OCI-LY1 (cell line): Measurements from ENCODE around the gene HCN4.

Source experiments
- H2AFZ ChIP-seq: fragments of 200-600 bp; sonication (generic), shearing (Covaris generic); 2 replicates; pipeline ENCODE4 v1.6.0; 2014; ENCODE audit warnings: antibody characterized with exemption, mild to moderate bottlenecking, low read length
- H3F3A ChIP-seq: fragments of 200-600 bp; sonication (generic), shearing (Covaris generic); 2 replicates; pipeline ENCODE4 v1.6.0; 2014; ENCODE audit warnings: mild to moderate bottlenecking, antibody characterized with exemption, low read length, moderate library complexity; ENCODE audit not compliant: insufficient read depth
- H3K27ac ChIP-seq: fragments of 200-600 bp; sonication (generic); 2 replicates; pipeline ENCODE4 v1.5.1; 2014; ENCODE audit warnings: low read length, mixed run types, mild to moderate bottlenecking, low read depth; ENCODE audit not compliant: poor library complexity, severe bottlenecking
- H3K27me3 ChIP-seq: fragments of 200-600 bp; sonication (generic); 2 replicates; pipeline ENCODE4 v1.6.0; 2014; ENCODE audit warnings: antibody characterized with exemption, mild to moderate bottlenecking, low read length, moderate library complexity; ENCODE audit not compliant: insufficient read depth
- H3K36me3 ChIP-seq: fragments of 200-600 bp; sonication (generic); 2 replicates; pipeline ENCODE4 v1.6.1; 2014; ENCODE audit warnings: mild to moderate bottlenecking, antibody characterized with exemption, low read length, moderate library complexity, mixed read lengths; ENCODE audit not compliant: insufficient read depth
- H3K4me1 ChIP-seq: fragments of 200-600 bp; sonication (generic); 2 replicates; pipeline ENCODE4 v1.5.1; 2014; ENCODE audit warnings: mild to moderate bottlenecking, low read length, moderate library complexity; ENCODE audit not compliant: insufficient read depth, severe bottlenecking
- H3K4me2 ChIP-seq: fragments of 200-600 bp; sonication (generic), shearing (Covaris generic); 2 replicates; pipeline ENCODE4 v1.6.1; 2014; ENCODE audit warnings: low read length
- H3K4me3 ChIP-seq: fragments of 200-600 bp; sonication (generic); 2 replicates; pipeline ENCODE4 v1.5.1; 2014; ENCODE audit warnings: low read length, low read depth, mild to moderate bottlenecking, mixed read lengths; ENCODE audit not compliant: poor library complexity, severe bottlenecking
- H3K79me2 ChIP-seq: fragments of 200-600 bp; shearing (Covaris generic); 2 replicates; pipeline ENCODE4 v1.6.1; 2016; ENCODE audit warnings: mixed run types, low read length, mixed read lengths; ENCODE audit not compliant: insufficient read depth
- H3K9ac ChIP-seq: fragments of 200-600 bp; sonication (generic), shearing (Covaris generic); 2 replicates; pipeline ENCODE4 v1.6.1; 2014; ENCODE audit warnings: mild to moderate bottlenecking, low read length, mixed read lengths
- H3K9me2 ChIP-seq: fragments of 200-600 bp; sonication (generic), shearing (Covaris generic); 2 replicates; pipeline ENCODE4 v1.6.1; 2014; ENCODE audit warnings: low read depth, mild to moderate bottlenecking, low read length, mixed read lengths
- H3K9me3 ChIP-seq: fragments of 200-600 bp; shearing (Covaris generic); 2 replicates; pipeline ENCODE4 v1.6.1; 2014; ENCODE audit warnings: low read length, mixed read lengths
- H4K20me1 ChIP-seq: fragments of 200-600 bp; sonication (generic), shearing (Covaris generic); 2 replicates; pipeline ENCODE4 v1.6.0; 2016; ENCODE audit warnings: mild to moderate bottlenecking, low read length; ENCODE audit not compliant: insufficient read depth
- CTCF ChIP-seq: fragments of 200-600 bp; sonication (generic), shearing (Covaris generic); IDR thresholded peaks from 2 replicates; pipeline ENCODE4 v1.5.1; 2017; ENCODE audit warnings: mild to moderate bottlenecking, antibody characterized with exemption, low read length, moderate library complexity, mixed read lengths
- EZH2 ChIP-seq: fragments of 200-600 bp; sonication (generic), shearing (Covaris generic); IDR thresholded peaks from 2 replicates; pipeline ENCODE4 v1.8.0; 2017; ENCODE audit warnings: borderline replicate concordance, mixed run types, mild to moderate bottlenecking, antibody characterized with exemption, low read length, moderate library complexity, mixed read lengths

HCN4 gene

GRCh38 chr15:73388256-73388781 lies 19.6 kb upstream of the HCN4 start:
- Histone ChIP-seq H3K79me2 (no peaks in the 10 kb centered on the region), H3K4me2 (no peak overlapping the region), H3K9ac (no peak overlapping the region), H3K9me2 (no peaks in the 10 kb centered on the region), H3K27ac (no peak overlapping the region), H3F3A (no peaks in the 10 kb centered on the region), H2AFZ (no peak overlapping the region), H4K20me1 (no peaks in the 10 kb centered on the region), H3K27me3 (no peaks in the 10 kb centered on the region), H3K9me3 (no peaks in the 10 kb centered on the region), H3K4me3 (no peak overlapping the region), H3K36me3 (no peaks in the 10 kb centered on the region), H3K4me1 (no peaks in the 10 kb centered on the region)
- TF ChIP-seq EZH2 (no peak), CTCF (no peak)

GRCh38 chr15:73387507-73388255 lies 18.9 kb upstream of the HCN4 start:
- no peak for TF ChIP-seq EZH2
- TF ChIP-seq CTCF = no peak
- Histone ChIP-seq H3K9me3 (no peaks in the 10 kb centered on the region), H4K20me1 (no peaks in the 10 kb centered on the region), H3K36me3 (no peaks in the 10 kb centered on the region), H3K4me2 (no peak overlapping the region), H3K9me2 (no peaks in the 10 kb centered on the region), H3F3A (no peaks in the 10 kb centered on the region), H3K9ac (no peak overlapping the region), H3K27ac (no peak overlapping the region), H3K79me2 (no peaks in the 10 kb centered on the region), H3K4me3 (no peak overlapping the region), H2AFZ (no peak overlapping the region), H3K27me3 (no peaks in the 10 kb centered on the region), H3K4me1 (no peaks in the 10 kb centered on the region)

GRCh38 chr15:73386886-73387506 lies 18.2 kb upstream of the HCN4 start:
- TF ChIP-seq EZH2 (no peak), CTCF (no peak)
- no peak overlapping the region for H3K27ac ChIP-seq
- no peaks in the 10 kb centered on the region for H3K4me1 ChIP-seq
- no peak overlapping the region for H2AFZ ChIP-seq
- no peaks in the 10 kb centered on the region for H4K20me1 ChIP-seq
- no peaks in the 10 kb centered on the region for H3K79me2 ChIP-seq
- no peak overlapping the region for H3K4me3 ChIP-seq
- H3K36me3 ChIP-seq = no peaks in the 10 kb centered on the region
- no peaks in the 10 kb centered on the region for H3K9me3 ChIP-seq
- H3K9ac ChIP-seq = no peak overlapping the region
- no peaks in the 10 kb centered on the region for H3K27me3 ChIP-seq
- no peaks in the 10 kb centered on the region for H3F3A ChIP-seq
- H3K9me2 ChIP-seq = no peaks in the 10 kb centered on the region
- no peak overlapping the region for H3K4me2 ChIP-seq
